OCI-LY1 (cell line): ENCODE measurements around the gene TMED8.
"Not testable (repeated sequence)": the region's sequence is repeated elsewhere in the genome, so short reads cannot be mapped to it uniquely, and the experiment has no call there.

Experiments used
- H2AFZ ChIP-seq: fragments of 200-600 bp; sonication (generic), shearing (Covaris generic); 2 replicates; pipeline ENCODE4 v1.6.0; 2014; ENCODE audit warnings: antibody characterized with exemption, mild to moderate bottlenecking, low read length
- H3F3A ChIP-seq: fragments of 200-600 bp; sonication (generic), shearing (Covaris generic); 2 replicates; pipeline ENCODE4 v1.6.0; 2014; ENCODE audit warnings: mild to moderate bottlenecking, antibody characterized with exemption, low read length, moderate library complexity; ENCODE audit not compliant: insufficient read depth
- H3K27ac ChIP-seq: fragments of 200-600 bp; sonication (generic); 2 replicates; pipeline ENCODE4 v1.5.1; 2014; ENCODE audit warnings: low read length, mixed run types, mild to moderate bottlenecking, low read depth; ENCODE audit not compliant: poor library complexity, severe bottlenecking
- H3K27me3 ChIP-seq: fragments of 200-600 bp; sonication (generic); 2 replicates; pipeline ENCODE4 v1.6.0; 2014; ENCODE audit warnings: antibody characterized with exemption, mild to moderate bottlenecking, low read length, moderate library complexity; ENCODE audit not compliant: insufficient read depth
- H3K36me3 ChIP-seq: fragments of 200-600 bp; sonication (generic); 2 replicates; pipeline ENCODE4 v1.6.1; 2014; ENCODE audit warnings: mild to moderate bottlenecking, antibody characterized with exemption, low read length, moderate library complexity, mixed read lengths; ENCODE audit not compliant: insufficient read depth
- H3K4me1 ChIP-seq: fragments of 200-600 bp; sonication (generic); 2 replicates; pipeline ENCODE4 v1.5.1; 2014; ENCODE audit warnings: mild to moderate bottlenecking, low read length, moderate library complexity; ENCODE audit not compliant: insufficient read depth, severe bottlenecking
- H3K4me2 ChIP-seq: fragments of 200-600 bp; sonication (generic), shearing (Covaris generic); 2 replicates; pipeline ENCODE4 v1.6.1; 2014; ENCODE audit warnings: low read length
- H3K4me3 ChIP-seq: fragments of 200-600 bp; sonication (generic); 2 replicates; pipeline ENCODE4 v1.5.1; 2014; ENCODE audit warnings: low read length, low read depth, mild to moderate bottlenecking, mixed read lengths; ENCODE audit not compliant: poor library complexity, severe bottlenecking
- H3K79me2 ChIP-seq: fragments of 200-600 bp; shearing (Covaris generic); 2 replicates; pipeline ENCODE4 v1.6.1; 2016; ENCODE audit warnings: mixed run types, low read length, mixed read lengths; ENCODE audit not compliant: insufficient read depth
- H3K9ac ChIP-seq: fragments of 200-600 bp; sonication (generic), shearing (Covaris generic); 2 replicates; pipeline ENCODE4 v1.6.1; 2014; ENCODE audit warnings: mild to moderate bottlenecking, low read length, mixed read lengths
- H3K9me2 ChIP-seq: fragments of 200-600 bp; sonication (generic), shearing (Covaris generic); 2 replicates; pipeline ENCODE4 v1.6.1; 2014; ENCODE audit warnings: low read depth, mild to moderate bottlenecking, low read length, mixed read lengths
- H3K9me3 ChIP-seq: fragments of 200-600 bp; shearing (Covaris generic); 2 replicates; pipeline ENCODE4 v1.6.1; 2014; ENCODE audit warnings: low read length, mixed read lengths
- H4K20me1 ChIP-seq: fragments of 200-600 bp; sonication (generic), shearing (Covaris generic); 2 replicates; pipeline ENCODE4 v1.6.0; 2016; ENCODE audit warnings: mild to moderate bottlenecking, low read length; ENCODE audit not compliant: insufficient read depth
- CTCF ChIP-seq: fragments of 200-600 bp; sonication (generic), shearing (Covaris generic); IDR thresholded peaks from 2 replicates; pipeline ENCODE4 v1.5.1; 2017; ENCODE audit warnings: mild to moderate bottlenecking, antibody characterized with exemption, low read length, moderate library complexity, mixed read lengths
- EZH2 ChIP-seq: fragments of 200-600 bp; sonication (generic), shearing (Covaris generic); IDR thresholded peaks from 2 replicates; pipeline ENCODE4 v1.8.0; 2017; ENCODE audit warnings: borderline replicate concordance, mixed run types, mild to moderate bottlenecking, antibody characterized with exemption, low read length, moderate library complexity, mixed read lengths

TMED8 gene

GRCh38 chr14:77338302-77338701 is 38.6 kb downstream of the TMED8 start:
- Histone ChIP-seq H3K9me2 (no peaks in the 10 kb centered on the region), H3F3A (no peaks in the 10 kb centered on the region), H4K20me1 (no peaks in the 10 kb centered on the region), H3K4me3 (no peak overlapping the region), H3K9me3 (no peaks in the 10 kb centered on the region), H3K36me3 (peaks cover 68% of the 10 kb centered on the region), H3K4me2 (no peak overlapping the region), H3K79me2 (no peaks in the 10 kb centered on the region), H3K27ac (no peak overlapping the region), H3K9ac (no peak overlapping the region), H2AFZ (no peak overlapping the region), H3K27me3 (no peaks in the 10 kb centered on the region), H3K4me1 (no peaks in the 10 kb centered on the region)
- no peak for TF ChIP-seq CTCF
- TF ChIP-seq EZH2, result no peak

- Histone ChIP-seq H3K4me3 (no peak overlapping the region), H3K79me2 (no peaks in the 10 kb centered on the region), H3K9ac (no peak overlapping the region), H3K27ac (no peak overlapping the region), H3K9me3 (no peaks in the 10 kb centered on the region), H3K4me2 (no peak overlapping the region), H3K27me3 (no peaks in the 10 kb centered on the region), H3F3A (no peaks in the 10 kb centered on the region), H2AFZ (no peak overlapping the region), H4K20me1 (no peaks in the 10 kb centered on the region), H3K4me1 (no peaks in the 10 kb centered on the region), H3K9me2 (no peaks in the 10 kb centered on the region), H3K36me3 (peaks cover 64% of the 10 kb centered on the region)
- TF ChIP-seq CTCF (no peak), EZH2 (no peak)
Measured at GRCh38 chr14:77337880-77338279, 39.0 kb downstream of the TMED8 start.

- H3K4me2 ChIP-seq, H3K4me1 ChIP-seq, H3K4me3 ChIP-seq, H3F3A ChIP-seq, H3K27ac ChIP-seq, H4K20me1 ChIP-seq, H3K79me2 ChIP-seq, H3K9me2 ChIP-seq, H3K9ac ChIP-seq, H3K27me3 ChIP-seq, H3K9me3 ChIP-seq, H2AFZ ChIP-seq: not testable (repeated sequence)
- H3K36me3 ChIP-seq, result peaks cover 58% of the 10 kb centered on the region
Measured at GRCh38 chr14:77337255-77337654, 39.6 kb downstream of the TMED8 start.

- Histone ChIP-seq H3K4me3 (no peak overlapping the region), H4K20me1 (no peaks in the 10 kb centered on the region), H3K36me3 (peaks cover 42% of the 10 kb centered on the region), H3K79me2 (no peaks in the 10 kb centered on the region), H3K27ac (no peak overlapping the region), H3K4me1 (no peaks in the 10 kb centered on the region), H3K27me3 (no peaks in the 10 kb centered on the region), H2AFZ (no peak overlapping the region), H3K9me3 (no peaks in the 10 kb centered on the region), H3K9ac (no peak overlapping the region), H3F3A (no peaks in the 10 kb centered on the region), H3K4me2 (no peak overlapping the region), H3K9me2 (no peaks in the 10 kb centered on the region)
- no peak for TF ChIP-seq EZH2
- no peak for TF ChIP-seq CTCF
Measured at GRCh38 chr14:77335576-77335975, 41.3 kb downstream of the TMED8 start.
